ENCODE results near the gene ARHGEF40. TPM values are rescaled to one million over a fixed set of nuclear protein-coding genes. Genes with fewer than 3 reads are reported as not detected.

Gene ARHGEF40
- total RNA-seq, 1 experiment from 2014 or later = 3.6 TPM

- CTCF ChIA-PET = interaction anchor here (1.0 to 6.3 kb wide), 4 partner anchors 19 to 30 kb away, joined by 3 to 82 read pairs (median 40); no protein-coding TSS in a partner anchor
- Mint-ChIP-seq H3K4me3 (ENCODE audit: unreplicated experiment) (no peak overlapping the region), H3K27me3 (ENCODE audit: insufficient read depth, unreplicated experiment) (no peaks in the 10 kb centered on the region), H3K4me1 (ENCODE audit: insufficient read depth, unreplicated experiment) (peaks cover 20% of the 10 kb centered on the region), H3K9me3 (ENCODE audit: unreplicated experiment) (no peaks in the 10 kb centered on the region), H3K36me3 (ENCODE audit: insufficient read depth, unreplicated experiment) (peaks cover 12% of the 10 kb centered on the region), H3K27ac (ENCODE audit: low read depth, unreplicated experiment) (no peak overlapping the region)
- BruUV-seq (replicated peaks) = no TSS peak
- no peak for TF ChIP-seq CTCF (IDR thresholded peaks at IDR 0.05; ENCODE audit: unreplicated experiment)
- POLR2A ChIA-PET = no interaction called here
- no peak for DNase-seq (ENCODE audit: unreplicated experiment)
- intact Hi-C loops (cut with micrococcal nuclease) = no loop called here
Measured at GRCh38 chr14:21074398-21075272, 4.5 kb downstream of the ARHGEF40 start.

- intact Hi-C loops (cut with micrococcal nuclease) = no loop called here
- no peak for DNase-seq (ENCODE audit: unreplicated experiment)
- ChIA-PET POLR2A (no interaction called here), CTCF (interaction anchor here (6.3 kb wide), 1 partner anchor 18 kb away, joined by 77 read pairs; no protein-coding TSS in a partner anchor)
- peaks cover 9% of the 10 kb centered on the region for H3K36me3 Mint-ChIP-seq (ENCODE audit: insufficient read depth, unreplicated experiment)
- no peaks in the 10 kb centered on the region for H3K27me3 Mint-ChIP-seq (ENCODE audit: insufficient read depth, unreplicated experiment)
- no peak overlapping the region for H3K27ac Mint-ChIP-seq (ENCODE audit: low read depth, unreplicated experiment)
- no peak for TF ChIP-seq CTCF (IDR thresholded peaks at IDR 0.05; ENCODE audit: unreplicated experiment)
- H3K4me3 Mint-ChIP-seq (ENCODE audit: unreplicated experiment) = no peak overlapping the region
- H3K9me3 Mint-ChIP-seq (ENCODE audit: unreplicated experiment) = no peaks in the 10 kb centered on the region
- BruUV-seq (replicated peaks) = no TSS peak
- peaks cover 20% of the 10 kb centered on the region for H3K4me1 Mint-ChIP-seq (ENCODE audit: insufficient read depth, unreplicated experiment)
Measured at GRCh38 chr14:21075719-21076437, 5.8 kb downstream of the ARHGEF40 start.

GRCh38 chr14:21077672-21078071 is 7.6 kb downstream of the ARHGEF40 start:
- CTCF ChIA-PET = interaction anchor here (8.4 kb wide), 1 partner anchor 15 kb away, joined by 60 read pairs; no protein-coding TSS in a partner anchor
- H3K9me3 Mint-ChIP-seq (ENCODE audit: unreplicated experiment) = no peaks in the 10 kb centered on the region
- intact Hi-C loops (cut with micrococcal nuclease) = no loop called here

More at GRCh38 chr14:21077672-21078071, 7.6 kb downstream of the ARHGEF40 start:
- H3K4me1 Mint-ChIP-seq (ENCODE audit: insufficient read depth, unreplicated experiment) = peaks cover 6% of the 10 kb centered on the region
- DNase-seq (ENCODE audit: unreplicated experiment) = no peak
- peaks cover 7% of the 10 kb centered on the region for H3K36me3 Mint-ChIP-seq (ENCODE audit: insufficient read depth, unreplicated experiment)
- BruUV-seq (replicated peaks) = no TSS peak
- no peaks in the 10 kb centered on the region for H3K27me3 Mint-ChIP-seq (ENCODE audit: insufficient read depth, unreplicated experiment)
- POLR2A ChIA-PET = interaction anchor here (1.1 kb wide), 1 partner anchor 24 kb away, joined by 3 read pairs; no protein-coding TSS in a partner anchor
- no peak for TF ChIP-seq CTCF (IDR thresholded peaks at IDR 0.05; ENCODE audit: unreplicated experiment)
- no peak overlapping the region for H3K27ac Mint-ChIP-seq (ENCODE audit: low read depth, unreplicated experiment)
- no peak overlapping the region for H3K4me3 Mint-ChIP-seq (ENCODE audit: unreplicated experiment)

All from MCF 10A (cell line).